Measurements from ENCODE around the gene ADRB2. TPM values are rescaled to one million over a fixed set of nuclear protein-coding genes. Genes with fewer than 3 reads are reported as not detected.

ADRB2 gene
- total RNA-seq, 1 experiment from 2014 or later, result not detected

DNA sequence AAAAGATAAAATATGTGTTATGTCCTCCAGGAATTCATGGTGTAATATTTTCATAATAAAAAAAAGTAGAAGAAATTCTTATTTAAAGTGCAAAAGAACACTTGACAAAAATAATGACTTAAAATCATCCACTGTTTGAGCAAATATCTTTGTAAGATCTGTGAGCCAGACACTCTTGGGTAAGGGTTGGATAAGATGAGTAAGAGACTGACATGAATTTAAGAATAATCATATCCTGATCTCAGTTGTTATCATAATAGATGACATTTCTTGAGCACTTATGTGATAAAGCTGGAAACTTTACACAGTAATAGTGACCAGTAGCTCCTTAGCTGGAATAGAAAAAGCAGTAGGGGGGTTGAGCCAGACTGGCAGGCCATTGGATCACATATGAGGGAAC is 40.0 kb upstream of the ADRB2 start:
- no peak overlapping the region for H3K27ac Mint-ChIP-seq (ENCODE audit: unreplicated experiment)
- no peaks in the 10 kb centered on the region for H3K9me3 Mint-ChIP-seq (ENCODE audit: unreplicated experiment)
- Histone ChIP-seq H3K36me3 (ENCODE audit: control insufficient read depth, insufficient read depth, low read length) (no peaks in the 10 kb centered on the region), H3K9me3 (no peaks in the 10 kb centered on the region), H3K4me3 (ENCODE audit: low read depth, low read length) (no peak overlapping the region), H3K27me3 (replicated peaks; ENCODE audit: control insufficient read depth, insufficient read depth, low read length) (no peaks in the 10 kb centered on the region), H3K4me1 (0 out of 2 replicates have a peak, but pooled peaks cover 5% of the 10 kb centered on the region)
- ChIA-PET POLR2A (no interaction called here), CTCF (interaction anchor here (1.1 kb wide), 1 partner anchor 55 kb away, joined by 3 read pairs; no protein-coding TSS in a partner anchor)
- no peaks in the 10 kb centered on the region for H3K4me1 Mint-ChIP-seq (ENCODE audit: low read depth, unreplicated experiment)
- TF ChIP-seq, protein P1, sequence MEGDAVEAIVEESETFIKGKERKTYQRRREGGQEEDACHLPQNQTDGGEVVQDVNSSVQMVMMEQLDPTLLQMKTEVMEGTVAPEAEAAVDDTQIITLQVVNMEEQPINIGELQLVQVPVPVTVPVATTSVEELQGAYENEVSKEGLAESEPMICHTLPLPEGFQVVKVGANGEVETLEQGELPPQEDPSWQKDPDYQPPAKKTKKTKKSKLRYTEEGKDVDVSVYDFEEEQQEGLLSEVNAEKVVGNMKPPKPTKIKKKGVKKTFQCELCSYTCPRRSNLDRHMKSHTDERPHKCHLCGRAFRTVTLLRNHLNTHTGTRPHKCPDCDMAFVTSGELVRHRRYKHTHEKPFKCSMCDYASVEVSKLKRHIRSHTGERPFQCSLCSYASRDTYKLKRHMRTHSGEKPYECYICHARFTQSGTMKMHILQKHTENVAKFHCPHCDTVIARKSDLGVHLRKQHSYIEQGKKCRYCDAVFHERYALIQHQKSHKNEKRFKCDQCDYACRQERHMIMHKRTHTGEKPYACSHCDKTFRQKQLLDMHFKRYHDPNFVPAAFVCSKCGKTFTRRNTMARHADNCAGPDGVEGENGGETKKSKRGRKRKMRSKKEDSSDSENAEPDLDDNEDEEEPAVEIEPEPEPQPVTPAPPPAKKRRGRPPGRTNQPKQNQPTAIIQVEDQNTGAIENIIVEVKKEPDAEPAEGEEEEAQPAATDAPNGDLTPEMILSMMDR (IDR thresholded peaks at IDR 0.05; ENCODE audit: insufficient read depth in 1 of 2, low read depth in 1 of 2, low read length in 1 of 2, severe bottlenecking in 1 of 2, unreplicated experiment in 1 of 2), result no peak
- BruUV-seq (replicated peaks), result no TSS peak
- intact Hi-C loops (cut with micrococcal nuclease; ENCODE audit: unreplicated experiment), result no loop called here
- no peak overlapping the region for H3K4me3 Mint-ChIP-seq (ENCODE audit: unreplicated experiment)
- H3K36me3 Mint-ChIP-seq (ENCODE audit: insufficient read depth, unreplicated experiment), result no peaks in the 10 kb centered on the region
- DNase-seq, result no peak
- H3K27me3 Mint-ChIP-seq (ENCODE audit: insufficient read depth, unreplicated experiment), result peaks cover 8% of the 10 kb centered on the region

DNA sequence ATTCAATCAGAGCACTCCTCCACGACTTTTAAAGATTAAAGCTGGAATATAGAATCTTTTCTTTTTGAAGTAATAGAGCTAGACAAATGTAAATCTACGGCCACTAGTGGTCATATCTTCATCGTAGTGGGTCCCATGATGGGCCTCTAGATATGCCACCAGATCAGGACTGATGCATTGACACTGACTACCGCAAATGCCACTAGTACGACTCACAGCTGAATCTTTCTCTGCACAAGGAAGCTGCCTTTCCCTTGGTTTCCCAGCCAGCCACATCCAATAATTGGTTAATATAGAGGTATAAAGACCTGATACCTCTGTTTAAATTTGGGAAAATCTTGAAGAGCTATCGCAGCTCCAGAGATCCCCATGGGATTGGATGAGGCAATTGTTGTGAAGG is 37.8 kb upstream of the ADRB2 start:
- H3K36me3 Mint-ChIP-seq (ENCODE audit: insufficient read depth, unreplicated experiment), result no peaks in the 10 kb centered on the region
- 0 out of 2 replicates have a peak, but pooled peaks cover 5% of the 10 kb centered on the region for H3K4me1 ChIP-seq
- DNase-seq, result no peak
- H3K27ac Mint-ChIP-seq (ENCODE audit: unreplicated experiment), result no peak overlapping the region
- CTCF ChIA-PET, result interaction anchor here (1.2 kb wide), 1 partner anchor 58 kb away, joined by 4 read pairs; no protein-coding TSS in a partner anchor
- no TSS peak for BruUV-seq (replicated peaks)
- no peak overlapping the region for H3K4me3 ChIP-seq (ENCODE audit: low read depth, low read length)
- peaks cover 8% of the 10 kb centered on the region for H3K27me3 Mint-ChIP-seq (ENCODE audit: insufficient read depth, unreplicated experiment)
- no peaks in the 10 kb centered on the region for H3K36me3 ChIP-seq (ENCODE audit: control insufficient read depth, insufficient read depth, low read length)
- intact Hi-C loops (cut with micrococcal nuclease; ENCODE audit: unreplicated experiment), result no loop called here
- no peaks in the 10 kb centered on the region for H3K9me3 Mint-ChIP-seq (ENCODE audit: unreplicated experiment)
- H3K4me3 Mint-ChIP-seq (ENCODE audit: unreplicated experiment), result no peak overlapping the region
- POLR2A ChIA-PET, result no interaction called here
- no peaks in the 10 kb centered on the region for H3K4me1 Mint-ChIP-seq (ENCODE audit: low read depth, unreplicated experiment)
- TF ChIP-seq, protein P1 (IDR thresholded peaks at IDR 0.05; ENCODE audit: insufficient read depth in 1 of 2, low read depth in 1 of 2, low read length in 1 of 2, severe bottlenecking in 1 of 2, unreplicated experiment in 1 of 2), result no peak
- no peaks in the 10 kb centered on the region for H3K27me3 ChIP-seq (replicated peaks; ENCODE audit: control insufficient read depth, insufficient read depth, low read length)
- no peaks in the 10 kb centered on the region for H3K9me3 ChIP-seq

DNA sequence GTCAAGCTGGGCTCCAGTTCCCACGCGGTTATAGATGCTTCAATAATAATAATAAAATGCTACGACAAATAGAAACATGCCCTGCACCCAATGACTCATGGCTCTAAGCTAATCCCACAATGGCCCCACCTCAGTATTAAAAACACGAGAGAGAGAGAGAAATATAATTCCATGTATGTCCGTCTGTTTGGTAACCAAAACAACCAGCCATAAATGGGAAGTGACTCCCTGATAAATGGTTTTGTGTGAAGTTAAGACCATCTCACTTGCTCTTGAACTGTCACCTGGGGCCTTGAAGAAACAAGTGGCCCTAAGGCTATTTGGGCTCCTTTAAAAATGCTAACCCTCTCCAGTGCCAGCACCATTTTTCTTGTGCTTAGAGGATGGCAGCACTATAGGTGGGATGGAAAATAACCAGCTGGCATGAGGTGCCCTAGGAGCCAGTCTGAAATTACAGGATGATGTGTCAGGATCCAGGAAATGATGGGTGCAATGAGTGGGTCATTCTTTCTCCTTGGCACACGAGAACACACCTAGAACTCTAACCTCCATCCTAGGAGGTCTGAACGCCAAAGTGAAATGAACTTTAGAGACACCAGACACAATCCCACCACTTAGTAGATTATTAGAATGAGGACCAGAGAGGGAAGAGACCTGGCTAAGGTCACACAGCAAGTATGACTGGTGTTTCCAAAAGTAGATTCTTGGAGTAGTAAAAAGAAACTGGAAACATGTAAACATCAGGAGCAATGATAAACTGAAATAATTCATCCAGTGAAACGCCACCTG is 35.7 kb upstream of the ADRB2 start:
- H3K36me3 Mint-ChIP-seq (ENCODE audit: insufficient read depth, unreplicated experiment), result no peaks in the 10 kb centered on the region
- no TSS peak for BruUV-seq (replicated peaks)
- H3K4me3 Mint-ChIP-seq (ENCODE audit: unreplicated experiment), result no peak overlapping the region
- intact Hi-C loops (cut with micrococcal nuclease; ENCODE audit: unreplicated experiment), result no loop called here
- Histone ChIP-seq H3K9me3 (no peaks in the 10 kb centered on the region), H3K27me3 (replicated peaks; ENCODE audit: control insufficient read depth, insufficient read depth, low read length) (peaks cover 2% of the 10 kb centered on the region; the same call in 1 of the 2 replicates), H3K36me3 (ENCODE audit: control insufficient read depth, insufficient read depth, low read length) (no peaks in the 10 kb centered on the region), H3K4me3 (ENCODE audit: low read depth, low read length) (no peak overlapping the region), H3K4me1 (0 out of 2 replicates have a peak, but pooled peaks cover under 1% of the 10 kb centered on the region)
- H3K9me3 Mint-ChIP-seq (ENCODE audit: unreplicated experiment), result no peaks in the 10 kb centered on the region
- ChIA-PET POLR2A (no interaction called here), CTCF (no interaction called here)
- no peak for DNase-seq
- peaks cover 10% of the 10 kb centered on the region for H3K27me3 Mint-ChIP-seq (ENCODE audit: insufficient read depth, unreplicated experiment)
- TF ChIP-seq, protein P1 (IDR thresholded peaks at IDR 0.05; ENCODE audit: insufficient read depth in 1 of 2, low read depth in 1 of 2, low read length in 1 of 2, severe bottlenecking in 1 of 2, unreplicated experiment in 1 of 2), result no peak
- H3K27ac Mint-ChIP-seq (ENCODE audit: unreplicated experiment), result no peak overlapping the region
- no peaks in the 10 kb centered on the region for H3K4me1 Mint-ChIP-seq (ENCODE audit: low read depth, unreplicated experiment)
